ENCODE data around the gene IL34.

DNA sequence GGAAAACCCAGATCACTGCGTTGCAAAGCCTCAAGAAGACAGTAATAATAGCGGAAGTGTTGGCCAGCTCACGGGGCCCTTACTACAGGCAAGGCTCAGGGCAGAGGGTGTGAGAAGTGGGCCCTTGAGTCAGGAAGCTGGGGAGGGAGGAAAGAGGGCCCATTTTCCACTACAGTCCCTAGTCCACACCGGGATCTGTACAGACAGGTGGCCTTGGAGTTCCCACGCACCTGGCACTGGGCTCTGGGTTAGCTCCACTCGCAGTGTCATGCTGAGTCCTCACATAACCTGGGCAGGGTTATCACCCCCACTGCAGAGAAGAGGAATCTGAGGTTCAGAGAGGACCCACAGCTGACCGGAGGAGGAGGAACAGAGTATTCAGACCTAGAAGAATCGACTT is 56.3 kb downstream of the IL34 start:
- no peak for TF ChIP-seq CTCF (conservative IDR thresholded peaks at IDR 0.05; ENCODE audit: low read depth in 2 of 2)
- TF ChIP-seq POLR2AphosphoS5 (IDR thresholded peaks at IDR 0.05; ENCODE audit: low read depth), result no peak
- no peak for TF ChIP-seq REST (IDR thresholded peaks at IDR 0.05; ENCODE audit: unreplicated experiment)
- TF ChIP-seq EZH2 (IDR thresholded peaks at IDR 0.05; ENCODE audit: low read depth, unreplicated experiment), result no peak
- TF ChIP-seq, protein P1, sequence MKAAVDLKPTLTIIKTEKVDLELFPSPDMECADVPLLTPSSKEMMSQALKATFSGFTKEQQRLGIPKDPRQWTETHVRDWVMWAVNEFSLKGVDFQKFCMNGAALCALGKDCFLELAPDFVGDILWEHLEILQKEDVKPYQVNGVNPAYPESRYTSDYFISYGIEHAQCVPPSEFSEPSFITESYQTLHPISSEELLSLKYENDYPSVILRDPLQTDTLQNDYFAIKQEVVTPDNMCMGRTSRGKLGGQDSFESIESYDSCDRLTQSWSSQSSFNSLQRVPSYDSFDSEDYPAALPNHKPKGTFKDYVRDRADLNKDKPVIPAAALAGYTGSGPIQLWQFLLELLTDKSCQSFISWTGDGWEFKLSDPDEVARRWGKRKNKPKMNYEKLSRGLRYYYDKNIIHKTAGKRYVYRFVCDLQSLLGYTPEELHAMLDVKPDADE (IDR thresholded peaks at IDR 0.05), result no peak
- TF ChIP-seq JUNB (IDR thresholded peaks at IDR 0.05; ENCODE audit: unreplicated experiment), result no peak

Measured in GM23338 (cell line).